Measurements from ENCODE around the gene ATP2A2.

- no peak for TF ChIP-seq CTCF (conservative IDR thresholded peaks at IDR 0.05; ENCODE audit: low read depth, low read length)
- TF ChIP-seq EZH2phosphoT487 (IDR thresholded peaks at IDR 0.05; ENCODE audit: borderline replicate concordance, low read length) = no peak
- no peak for TF ChIP-seq EZH2 (IDR thresholded peaks at IDR 0.05; ENCODE audit: low read length, unreplicated experiment)
Measured at GRCh38 chr12:110367181-110367864, 86.3 kb downstream of the ATP2A2 start.
